PC-3 (cell line): ENCODE measurements around the gene OCA2. TPM values are rescaled to one million over a fixed set of nuclear protein-coding genes. Genes with fewer than 3 reads are reported as not detected.
A peak's percentile ranks its signal among the peaks of the same experiment; 100 is the strongest.

ENCODE experiments used
- ATAC-seq: fragments of 200-7000 bp; cut with Tn5 transposase; 2 replicates; pipeline ENCODE4 v1.9.1; 2020; ENCODE audit warnings: mild to moderate bottlenecking, moderate library complexity
- BruUV-seq: library from RNA; stranded (reverse); fragments of 400-500 nt; replicated peaks from 2 replicates; lab custom pipeline; 2021; lab: Mats Ljungman, UMichigan
- CTCF ChIA-PET: fragments of 300-600 bp; sonication (Branson Sonifier 250); formaldehyde crosslinking; loops from one replicate; lab custom pipeline; 2022; ENCODE audit warnings: antibody characterized with exemption; lab: Charles Lee
- POLR2A ChIA-PET: fragments of 300-600 bp; sonication (Branson Sonifier 250); formaldehyde crosslinking; loops from one replicate; lab custom pipeline; 2022; ENCODE audit warnings: antibody characterized with exemption; ENCODE audit not compliant: unreplicated experiment; lab: Charles Lee
- DNase-seq: peaks from one replicate; pipeline ENCODE4 v3.0.0-alpha.2; 2015
- H2AFZ ChIP-seq: fragments of 300-600 bp; sonication (generic); 2 replicates; pipeline ENCODE4 v1.6.0; 2016; ENCODE audit warnings: antibody characterized with exemption, low read length
- H3F3A ChIP-seq: fragments of 300-600 bp; sonication (generic); one replicate; pipeline ENCODE4 v1.6.0; 2017; ENCODE audit warnings: antibody characterized with exemption, low read length, control low read depth, mild to moderate bottlenecking; ENCODE audit not compliant: unreplicated experiment
- H3K27ac ChIP-seq: fragments of 300-600 bp; sonication (generic); 2 replicates; pipeline ENCODE4 v1.5.1; 2016; ENCODE audit warnings: mild to moderate bottlenecking, low read length
- H3K27me3 ChIP-seq: fragments of 300-600 bp; sonication (generic); 2 replicates; pipeline ENCODE4 v1.6.1; 2016; ENCODE audit warnings: low read length, mixed read lengths
- H3K36me3 ChIP-seq: fragments of 300-600 bp; sonication (generic); 2 replicates; pipeline ENCODE4 v1.6.1; 2016; ENCODE audit warnings: low read depth, mixed run types, low read length, mixed read lengths
- H3K4me1 ChIP-seq: fragments of 300-600 bp; sonication (generic); 2 replicates; pipeline ENCODE4 v1.5.1; 2016; ENCODE audit warnings: low read length; ENCODE audit not compliant: insufficient read depth
- H3K4me2 ChIP-seq: fragments of 300-600 bp; sonication (generic); 2 replicates; pipeline ENCODE4 v1.6.0; 2016; ENCODE audit warnings: low read length
- H3K4me3 ChIP-seq: fragments of 300-600 bp; sonication (generic); 2 replicates; pipeline ENCODE4 v1.5.1; 2016; ENCODE audit warnings: mild to moderate bottlenecking, low read length, mixed read lengths
- H3K79me2 ChIP-seq: fragments of 300-600 bp; sonication (generic); 2 replicates; pipeline ENCODE4 v1.6.1; 2017; ENCODE audit warnings: low read length, mixed read lengths
- H3K9ac ChIP-seq: fragments of 300-600 bp; sonication (generic); 2 replicates; pipeline ENCODE4 v1.6.0; 2016; ENCODE audit warnings: mild to moderate bottlenecking, low read length
- H3K9me2 ChIP-seq: fragments of 300-600 bp; sonication (generic); replicated peaks from 2 replicates; pipeline ENCODE4 v1.6.1; 2016; ENCODE audit warnings: mixed run types, low read length, mixed read lengths
- H3K9me3 ChIP-seq: fragments of 300-600 bp; sonication (generic); 2 replicates; pipeline ENCODE4 v1.6.1; 2016; ENCODE audit warnings: low read length, mixed read lengths
- H4K20me1 ChIP-seq: fragments of 300-600 bp; sonication (generic); 2 replicates; pipeline ENCODE4 v1.6.1; 2016; ENCODE audit warnings: low read length, mixed read lengths
- EZH2 ChIP-seq: fragments of 300-600 bp; sonication (generic); IDR thresholded peaks from one replicate; pipeline ENCODE4 v1.6.1; 2017; ENCODE audit warnings: antibody characterized with exemption, mild to moderate bottlenecking, low read length; ENCODE audit not compliant: unreplicated experiment
- EZH2phosphoT487 ChIP-seq: fragments of 300-600 bp; sonication (generic); IDR thresholded peaks from 2 replicates; pipeline ENCODE4 v1.6.1; 2018; ENCODE audit warnings: mild to moderate bottlenecking, antibody characterized with exemption, low read length, borderline replicate concordance
- intact Hi-C: fragments of 100-400 bp; cut with micrococcal nuclease; formaldehyde crosslinking; loops from 2 replicates; pipeline ENCODE4 v1.9.0; 2023
- total RNA-seq: library from RNA; depleted of rRNA; stranded (reverse); fragments of >200 nt; gene quantifications from 2 replicates; pipeline ENCODE4 v1.2.3, GENCODE V29; 2014
- TF ChIP-seq, protein P1 (sequence below): fragments of 300-600 bp; sonication (generic); conservative IDR thresholded peaks from 2 replicates; pipeline ENCODE4 v1.5.1; 2017; ENCODE audit warnings: antibody characterized with exemption, low read depth, mild to moderate bottlenecking, low read length

OCA2 gene
- total RNA-seq, 1 experiment from 2014 or later, result not detected

DNA sequence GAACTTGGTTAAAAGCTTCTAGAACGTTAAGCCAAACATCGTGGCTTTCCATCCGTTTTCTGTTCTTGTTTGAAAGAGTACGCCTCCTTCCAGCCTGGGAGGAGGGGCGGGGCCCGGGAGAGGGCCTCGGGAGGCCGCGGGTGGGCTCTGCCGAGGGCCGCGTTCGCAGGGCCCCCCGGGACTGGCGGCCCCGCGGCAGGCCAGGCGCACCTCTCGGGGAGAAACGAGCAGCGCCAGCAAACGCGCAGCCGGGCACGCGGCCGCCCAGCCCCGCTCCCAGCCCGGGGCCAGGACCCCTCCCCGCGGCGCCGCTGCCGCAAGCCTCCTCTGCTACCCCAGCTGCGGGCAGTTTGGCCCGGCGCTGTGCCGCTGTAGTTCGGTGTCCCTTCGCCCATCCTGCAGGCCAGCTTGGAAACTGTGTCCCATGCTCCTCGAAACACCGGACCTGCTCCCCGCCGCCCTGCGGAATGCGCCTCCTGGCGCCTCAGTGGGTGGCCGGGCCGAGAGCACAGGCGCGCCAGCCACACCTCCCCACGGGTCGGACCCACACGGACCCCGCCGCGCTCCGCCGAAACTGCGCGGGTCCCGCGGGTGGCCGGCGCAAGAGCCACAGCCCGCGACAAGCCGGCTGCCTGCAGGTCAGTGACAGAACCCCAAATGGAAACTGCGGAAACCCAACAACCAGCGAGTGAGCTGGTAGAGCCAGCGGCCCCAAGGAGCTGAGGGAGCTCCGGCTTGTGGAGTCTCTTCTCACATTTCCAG is 2.3 kb downstream of the OCA2 start:
- H3K4me1 ChIP-seq, result peaks cover 6% of the 10 kb centered on the region

DNA sequence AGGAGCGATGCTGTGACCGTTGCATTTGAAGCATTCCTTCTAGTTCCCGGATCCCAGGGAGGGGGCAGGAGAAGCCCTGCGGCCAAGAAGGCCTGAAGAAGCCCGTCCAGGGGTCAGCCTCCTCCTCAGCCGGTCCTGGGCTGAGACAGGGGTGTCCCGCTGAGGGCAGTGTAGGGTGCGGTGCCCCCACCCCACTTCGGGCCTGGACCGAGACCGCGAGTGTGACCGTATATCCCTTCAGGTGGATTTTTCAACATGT is 2.8 kb downstream of the OCA2 start:
- H3K79me2 ChIP-seq, result no peaks in the 10 kb centered on the region
- H3K9me3 ChIP-seq, result no peaks in the 10 kb centered on the region
- peak overlapping the region; percentile 100 for H3K4me2 ChIP-seq
- no TSS peak for BruUV-seq
- peaks cover 7% of the 10 kb centered on the region; the same call in 1 of the 2 replicates for H3K27me3 ChIP-seq
- peaks cover 6% of the 10 kb centered on the region for H3K4me1 ChIP-seq
- intact Hi-C loops, result no loop called here
- H3K4me3 ChIP-seq, result peak overlapping the region; percentile 72; the same call in 1 of the 2 replicates
- no peaks in the 10 kb centered on the region for H3K9me2 ChIP-seq
- peak overlapping the region; percentile 93 for H2AFZ ChIP-seq
- DNase-seq, result no peak
- no peak overlapping the region for H3K27ac ChIP-seq
- H3K9ac ChIP-seq, result no peak overlapping the region
- TF ChIP-seq EZH2phosphoT487 (no peak), EZH2 (no peak)
- TF ChIP-seq, protein P1, sequence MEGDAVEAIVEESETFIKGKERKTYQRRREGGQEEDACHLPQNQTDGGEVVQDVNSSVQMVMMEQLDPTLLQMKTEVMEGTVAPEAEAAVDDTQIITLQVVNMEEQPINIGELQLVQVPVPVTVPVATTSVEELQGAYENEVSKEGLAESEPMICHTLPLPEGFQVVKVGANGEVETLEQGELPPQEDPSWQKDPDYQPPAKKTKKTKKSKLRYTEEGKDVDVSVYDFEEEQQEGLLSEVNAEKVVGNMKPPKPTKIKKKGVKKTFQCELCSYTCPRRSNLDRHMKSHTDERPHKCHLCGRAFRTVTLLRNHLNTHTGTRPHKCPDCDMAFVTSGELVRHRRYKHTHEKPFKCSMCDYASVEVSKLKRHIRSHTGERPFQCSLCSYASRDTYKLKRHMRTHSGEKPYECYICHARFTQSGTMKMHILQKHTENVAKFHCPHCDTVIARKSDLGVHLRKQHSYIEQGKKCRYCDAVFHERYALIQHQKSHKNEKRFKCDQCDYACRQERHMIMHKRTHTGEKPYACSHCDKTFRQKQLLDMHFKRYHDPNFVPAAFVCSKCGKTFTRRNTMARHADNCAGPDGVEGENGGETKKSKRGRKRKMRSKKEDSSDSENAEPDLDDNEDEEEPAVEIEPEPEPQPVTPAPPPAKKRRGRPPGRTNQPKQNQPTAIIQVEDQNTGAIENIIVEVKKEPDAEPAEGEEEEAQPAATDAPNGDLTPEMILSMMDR, result no peak
- no peaks in the 10 kb centered on the region for H4K20me1 ChIP-seq
- ATAC-seq, result no peak
- no peaks in the 10 kb centered on the region for H3F3A ChIP-seq
- H3K36me3 ChIP-seq, result no peaks in the 10 kb centered on the region
- CTCF ChIA-PET, result interaction anchor here (0.7 kb wide), 1 partner anchor 152 kb away, joined by 3 read pairs; no protein-coding TSS in a partner anchor
- POLR2A ChIA-PET, result no interaction called here

More for the DNA sequence above, 2.3 kb downstream of the OCA2 start:
- Histone ChIP-seq H3K36me3 (no peaks in the 10 kb centered on the region), H3F3A (no peaks in the 10 kb centered on the region), H3K9me3 (no peaks in the 10 kb centered on the region), H3K27ac (no peak overlapping the region), H3K4me3 (no peak overlapping the region), H3K27me3 (peaks cover 7% of the 10 kb centered on the region; the same call in 1 of the 2 replicates), H3K4me2 (peak overlapping the region; percentile 100), H3K9me2 (no peaks in the 10 kb centered on the region), H2AFZ (peak overlapping the region; percentile 93), H3K9ac (no peak overlapping the region), H4K20me1 (no peaks in the 10 kb centered on the region), H3K79me2 (no peaks in the 10 kb centered on the region)
- no TSS peak for BruUV-seq
- intact Hi-C loops, result no loop called here
- no peak for ATAC-seq
- POLR2A ChIA-PET, result no interaction called here
- TF ChIP-seq EZH2phosphoT487 (no peak), EZH2 (no peak)
- TF ChIP-seq, protein P1, result no peak
- CTCF ChIA-PET, result no interaction called here
- DNase-seq, result no peak

DNA sequence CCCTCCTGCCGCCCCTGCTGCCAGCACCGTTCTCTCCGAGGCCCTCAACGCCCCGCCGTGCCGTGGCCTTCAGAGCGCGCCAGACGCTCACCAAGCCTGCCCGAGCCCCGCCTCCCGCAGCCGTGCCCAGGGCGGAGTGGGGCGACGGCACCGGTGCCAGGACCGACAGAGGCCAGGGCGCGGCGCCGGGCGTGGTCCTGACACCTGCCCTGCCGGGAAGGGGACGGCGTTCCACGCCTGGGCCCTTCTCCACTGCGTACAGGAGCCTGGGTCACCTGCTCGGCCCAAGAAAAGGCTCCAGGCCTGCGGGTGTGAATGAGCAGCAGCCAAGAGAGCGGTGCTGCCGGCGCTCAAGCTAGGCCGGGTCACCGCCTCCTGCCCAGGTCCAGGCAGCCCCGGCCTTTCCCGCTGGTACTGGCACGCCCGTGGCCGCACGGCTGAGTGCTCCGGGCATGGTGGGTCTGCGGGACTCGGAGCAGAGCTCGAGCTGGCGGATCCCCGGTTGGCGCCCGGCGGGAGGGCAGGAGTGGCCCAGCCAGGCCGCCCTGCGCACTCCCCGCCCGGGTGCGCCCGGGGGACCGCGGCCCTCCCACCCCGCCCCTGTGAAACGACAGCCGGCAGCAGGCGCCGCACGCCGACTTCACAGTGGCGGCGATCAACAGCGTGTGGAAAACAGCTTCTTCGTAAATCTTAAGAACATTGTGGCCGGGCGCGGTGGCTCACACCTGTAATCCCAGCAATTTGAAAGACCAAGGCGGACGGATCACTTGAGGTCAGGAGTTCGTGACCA is 4.2 kb downstream of the OCA2 start:
- Histone ChIP-seq H4K20me1 (no peaks in the 10 kb centered on the region), H3K4me2 (peak overlapping the region; percentile 100), H3K9ac (no peak overlapping the region), H3K36me3 (no peaks in the 10 kb centered on the region), H3K27me3 (peaks cover 6% of the 10 kb centered on the region; the same call in 1 of the 2 replicates), H2AFZ (peak overlapping the region; percentile 93), H3K9me2 (no peaks in the 10 kb centered on the region), H3K9me3 (no peaks in the 10 kb centered on the region), H3F3A (no peaks in the 10 kb centered on the region), H3K27ac (no peak overlapping the region), H3K79me2 (no peaks in the 10 kb centered on the region), H3K4me3 (peak overlapping the region; percentile 72), H3K4me1 (peaks cover 6% of the 10 kb centered on the region)
- TF ChIP-seq, protein P1, result no peak
- no peak for TF ChIP-seq EZH2phosphoT487
- no peak for TF ChIP-seq EZH2
- no TSS peak for BruUV-seq
- POLR2A ChIA-PET, result no interaction called here
- DNase-seq (peak; percentile 28), ATAC-seq (peak; percentile 40)
- CTCF ChIA-PET, result no interaction called here
- intact Hi-C loops, result no loop called here
